OCI-LY3 (cell line): ENCODE data around the gene CD274.
A peak's percentile ranks its signal among the peaks of the same experiment; 100 is the strongest.

Experiments used
- H2AFZ ChIP-seq: fragments of 200-600, 300-600 bp; shearing (Covaris generic); 2 replicates; pipeline ENCODE4 v1.6.0; 2014; ENCODE audit warnings: antibody characterized with exemption, low read depth, low read length
- H3K27ac ChIP-seq: fragments of 200-600, 300-600 bp; sonication (generic); 2 replicates; pipeline ENCODE4 v1.5.1; 2014; ENCODE audit warnings: mild to moderate bottlenecking, low read length, moderate library complexity, mixed read lengths
- H3K27me3 ChIP-seq: fragments of 200-600, 300-600 bp; sonication (generic); 2 replicates; pipeline ENCODE4 v1.6.1; 2014; ENCODE audit warnings: low read depth, low read length, mixed read lengths
- H3K36me3 ChIP-seq: fragments of 200-600, 300-600 bp; sonication (generic); replicated peaks from 2 replicates; pipeline ENCODE3; 2014; ENCODE audit warnings: low read depth, low read length, mixed read lengths
- H3K4me1 ChIP-seq: fragments of 300-600, 200-600 bp; sonication (generic); 2 replicates; pipeline ENCODE4 v1.6.1; 2014; ENCODE audit warnings: low read length, mixed read lengths
- H3K4me2 ChIP-seq: fragments of 200-600, 300-600 bp; sonication (generic); 2 replicates; pipeline ENCODE4 v1.6.1; 2014; ENCODE audit warnings: low read length, mixed read lengths
- H3K4me3 ChIP-seq: fragments of 300-600, 200-600 bp; sonication (generic); 2 replicates; pipeline ENCODE4 v1.5.1; 2014; ENCODE audit warnings: antibody characterized with exemption, mild to moderate bottlenecking, low read length, moderate library complexity
- H3K79me2 ChIP-seq: fragments of 300-600, 200-600 bp; shearing (Covaris generic); 2 replicates; pipeline ENCODE4 v1.6.1; 2014; ENCODE audit warnings: mild to moderate bottlenecking, low read length, mixed read lengths
- H3K9ac ChIP-seq: fragments of 300-600, 200-600 bp; shearing (Covaris generic); 2 replicates; pipeline ENCODE4 v1.6.0; 2014; ENCODE audit warnings: mild to moderate bottlenecking, low read length, moderate library complexity
- H3K9me3 ChIP-seq: fragments of 200-600, 300-600 bp; shearing (Covaris generic); 2 replicates; pipeline ENCODE4 v1.6.1; 2014; ENCODE audit warnings: low read length, mixed read lengths; ENCODE audit not compliant: insufficient read depth
- H4K20me1 ChIP-seq: fragments of 200-600, 300-600 bp; sonication (generic); 2 replicates; pipeline ENCODE4 v1.6.1; 2016; ENCODE audit warnings: low read length, mixed read lengths; ENCODE audit not compliant: insufficient read depth
- CTCF ChIP-seq: fragments of 200-600, 300-600 bp; sonication (generic); IDR thresholded peaks from 2 replicates; pipeline ENCODE4 v1.5.1; 2014; ENCODE audit warnings: antibody characterized with exemption, low read length, low read depth
- EZH2phosphoT487 ChIP-seq: fragments of 200-600 bp; shearing (Covaris generic); IDR thresholded peaks from 2 replicates; pipeline ENCODE4 v1.6.1; 2018; ENCODE audit warnings: antibody characterized with exemption, mixed run types, low read depth

CD274 gene

GRCh38 chr9:5518937-5519319 lies 68.6 kb downstream of the CD274 start:
- Histone ChIP-seq H3K4me2 (peak overlapping the region; percentile 62), H4K20me1 (no peaks in the 10 kb centered on the region), H3K79me2 (no peaks in the 10 kb centered on the region), H3K36me3 (no peaks in the 10 kb centered on the region), H3K27me3 (no peaks in the 10 kb centered on the region), H2AFZ (0 out of 2 replicates have a peak overlapping the region, but pooled peaks have one; percentile 43), H3K9ac (peak overlapping the region; percentile 29; the same call in 1 of the 2 replicates), H3K27ac (peak overlapping the region; percentile 82), H3K4me3 (peak overlapping the region; percentile 30), H3K4me1 (peaks cover 52% of the 10 kb centered on the region), H3K9me3 (no peaks in the 10 kb centered on the region)
- TF ChIP-seq EZH2phosphoT487 (no peak), CTCF (no peak)
